OCI-LY1 (cell line): ENCODE measurements around the gene ZNF648.
A peak's percentile ranks its signal among the peaks of the same experiment; 100 is the strongest.

Experiments
- H2AFZ ChIP-seq: fragments of 200-600 bp; sonication (generic), shearing (Covaris generic); 2 replicates; pipeline ENCODE4 v1.6.0; 2014; ENCODE audit warnings: antibody characterized with exemption, mild to moderate bottlenecking, low read length
- H3F3A ChIP-seq: fragments of 200-600 bp; sonication (generic), shearing (Covaris generic); 2 replicates; pipeline ENCODE4 v1.6.0; 2014; ENCODE audit warnings: mild to moderate bottlenecking, antibody characterized with exemption, low read length, moderate library complexity; ENCODE audit not compliant: insufficient read depth
- H3K27ac ChIP-seq: fragments of 200-600 bp; sonication (generic); 2 replicates; pipeline ENCODE4 v1.5.1; 2014; ENCODE audit warnings: low read length, mixed run types, mild to moderate bottlenecking, low read depth; ENCODE audit not compliant: poor library complexity, severe bottlenecking
- H3K27me3 ChIP-seq: fragments of 200-600 bp; sonication (generic); 2 replicates; pipeline ENCODE4 v1.6.0; 2014; ENCODE audit warnings: antibody characterized with exemption, mild to moderate bottlenecking, low read length, moderate library complexity; ENCODE audit not compliant: insufficient read depth
- H3K36me3 ChIP-seq: fragments of 200-600 bp; sonication (generic); 2 replicates; pipeline ENCODE4 v1.6.1; 2014; ENCODE audit warnings: mild to moderate bottlenecking, antibody characterized with exemption, low read length, moderate library complexity, mixed read lengths; ENCODE audit not compliant: insufficient read depth
- H3K4me1 ChIP-seq: fragments of 200-600 bp; sonication (generic); 2 replicates; pipeline ENCODE4 v1.5.1; 2014; ENCODE audit warnings: mild to moderate bottlenecking, low read length, moderate library complexity; ENCODE audit not compliant: insufficient read depth, severe bottlenecking
- H3K4me2 ChIP-seq: fragments of 200-600 bp; sonication (generic), shearing (Covaris generic); 2 replicates; pipeline ENCODE4 v1.6.1; 2014; ENCODE audit warnings: low read length
- H3K4me3 ChIP-seq: fragments of 200-600 bp; sonication (generic); 2 replicates; pipeline ENCODE4 v1.5.1; 2014; ENCODE audit warnings: low read length, low read depth, mild to moderate bottlenecking, mixed read lengths; ENCODE audit not compliant: poor library complexity, severe bottlenecking
- H3K79me2 ChIP-seq: fragments of 200-600 bp; shearing (Covaris generic); 2 replicates; pipeline ENCODE4 v1.6.1; 2016; ENCODE audit warnings: mixed run types, low read length, mixed read lengths; ENCODE audit not compliant: insufficient read depth
- H3K9ac ChIP-seq: fragments of 200-600 bp; sonication (generic), shearing (Covaris generic); 2 replicates; pipeline ENCODE4 v1.6.1; 2014; ENCODE audit warnings: mild to moderate bottlenecking, low read length, mixed read lengths
- H3K9me2 ChIP-seq: fragments of 200-600 bp; sonication (generic), shearing (Covaris generic); 2 replicates; pipeline ENCODE4 v1.6.1; 2014; ENCODE audit warnings: low read depth, mild to moderate bottlenecking, low read length, mixed read lengths
- H3K9me3 ChIP-seq: fragments of 200-600 bp; shearing (Covaris generic); 2 replicates; pipeline ENCODE4 v1.6.1; 2014; ENCODE audit warnings: low read length, mixed read lengths
- H4K20me1 ChIP-seq: fragments of 200-600 bp; sonication (generic), shearing (Covaris generic); 2 replicates; pipeline ENCODE4 v1.6.0; 2016; ENCODE audit warnings: mild to moderate bottlenecking, low read length; ENCODE audit not compliant: insufficient read depth
- CTCF ChIP-seq: fragments of 200-600 bp; sonication (generic), shearing (Covaris generic); IDR thresholded peaks from 2 replicates; pipeline ENCODE4 v1.5.1; 2017; ENCODE audit warnings: mild to moderate bottlenecking, antibody characterized with exemption, low read length, moderate library complexity, mixed read lengths
- EZH2 ChIP-seq: fragments of 200-600 bp; sonication (generic), shearing (Covaris generic); IDR thresholded peaks from 2 replicates; pipeline ENCODE4 v1.8.0; 2017; ENCODE audit warnings: borderline replicate concordance, mixed run types, mild to moderate bottlenecking, antibody characterized with exemption, low read length, moderate library complexity, mixed read lengths

The ZNF648 gene

GRCh38 chr1:182080040-182080439, 18.5 kb upstream of the ZNF648 start:
- Histone ChIP-seq H3K27ac (no peak overlapping the region), H3K9me2 (no peaks in the 10 kb centered on the region), H3K9ac (no peak overlapping the region), H3F3A (no peaks in the 10 kb centered on the region), H3K36me3 (no peaks in the 10 kb centered on the region), H2AFZ (no peak overlapping the region), H3K4me2 (no peak overlapping the region), H3K9me3 (no peaks in the 10 kb centered on the region), H3K79me2 (no peaks in the 10 kb centered on the region), H3K4me1 (no peaks in the 10 kb centered on the region), H4K20me1 (no peaks in the 10 kb centered on the region), H3K27me3 (no peaks in the 10 kb centered on the region), H3K4me3 (no peak overlapping the region)
- TF ChIP-seq CTCF, result no peak
- no peak for TF ChIP-seq EZH2

DNA sequence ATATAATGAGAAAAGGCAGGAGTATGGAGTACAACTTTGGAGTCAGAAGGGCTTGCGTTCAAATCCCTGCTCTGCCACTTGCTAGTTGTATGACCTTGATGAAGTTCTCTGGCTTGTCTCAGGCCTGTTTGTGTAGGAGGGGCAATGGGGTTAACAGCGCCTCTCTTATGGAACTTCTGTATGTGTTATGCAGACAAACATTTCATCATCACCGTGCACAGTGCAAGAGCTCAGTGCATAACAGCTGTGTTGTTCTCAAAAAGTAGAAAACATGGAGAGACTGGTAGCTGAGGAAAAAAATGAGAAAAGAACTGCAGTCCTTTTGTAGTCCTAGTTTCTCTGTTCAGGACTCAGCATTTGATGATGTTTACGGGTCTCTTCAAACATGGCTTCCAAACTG, 10.4 kb upstream of the ZNF648 start:
- Histone ChIP-seq H3K79me2 (no peaks in the 10 kb centered on the region), H2AFZ (no peak overlapping the region), H3K4me1 (no peaks in the 10 kb centered on the region), H3K9me3 (no peaks in the 10 kb centered on the region), H4K20me1 (no peaks in the 10 kb centered on the region), H3K9ac (no peak overlapping the region), H3K27ac (no peak overlapping the region), H3F3A (no peaks in the 10 kb centered on the region), H3K9me2 (no peaks in the 10 kb centered on the region), H3K4me3 (no peak overlapping the region), H3K27me3 (no peaks in the 10 kb centered on the region), H3K36me3 (no peaks in the 10 kb centered on the region), H3K4me2 (no peak overlapping the region)
- TF ChIP-seq EZH2, result no peak
- no peak for TF ChIP-seq CTCF

DNA sequence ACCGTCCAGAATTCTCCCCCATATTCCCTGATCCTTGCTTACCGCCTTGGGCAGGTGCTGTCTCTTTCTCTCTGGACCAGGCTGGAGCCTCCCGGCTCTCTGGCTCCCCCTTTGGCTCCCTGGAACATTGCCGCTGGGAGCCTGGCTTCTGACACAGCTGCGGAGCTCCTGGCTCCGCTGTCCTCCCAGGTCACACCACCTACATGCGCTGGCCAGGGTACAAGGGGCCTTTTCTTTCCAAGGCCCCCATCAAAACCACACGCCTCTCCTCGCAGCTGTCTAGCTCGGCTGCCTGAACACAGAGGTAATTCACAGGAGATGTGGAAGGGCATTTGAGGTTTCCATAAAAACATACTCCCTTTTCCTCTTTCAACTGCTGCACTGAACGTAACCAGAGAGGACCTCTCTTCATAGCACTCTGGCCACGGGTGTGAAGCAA, 7.5 kb upstream of the ZNF648 start:
- Histone ChIP-seq H3K27me3 (no peaks in the 10 kb centered on the region), H3K9me2 (no peaks in the 10 kb centered on the region), H3K4me1 (no peaks in the 10 kb centered on the region), H3K9ac (no peak overlapping the region), H2AFZ (no peak overlapping the region), H3K4me3 (no peak overlapping the region), H3K4me2 (no peak overlapping the region), H3K9me3 (no peaks in the 10 kb centered on the region), H3F3A (no peaks in the 10 kb centered on the region), H3K27ac (no peak overlapping the region), H3K79me2 (no peaks in the 10 kb centered on the region), H3K36me3 (no peaks in the 10 kb centered on the region), H4K20me1 (no peaks in the 10 kb centered on the region)
- TF ChIP-seq CTCF, result peak; percentile 39; the same call in 1 of the 2 replicates
- TF ChIP-seq EZH2, result no peak
